ENCODE measurements around the gene SIAE.
"Not testable (repeated sequence)": the region's sequence is repeated elsewhere in the genome, so short reads cannot be mapped to it uniquely, and the experiment has no call there.

The SIAE gene

DNA sequence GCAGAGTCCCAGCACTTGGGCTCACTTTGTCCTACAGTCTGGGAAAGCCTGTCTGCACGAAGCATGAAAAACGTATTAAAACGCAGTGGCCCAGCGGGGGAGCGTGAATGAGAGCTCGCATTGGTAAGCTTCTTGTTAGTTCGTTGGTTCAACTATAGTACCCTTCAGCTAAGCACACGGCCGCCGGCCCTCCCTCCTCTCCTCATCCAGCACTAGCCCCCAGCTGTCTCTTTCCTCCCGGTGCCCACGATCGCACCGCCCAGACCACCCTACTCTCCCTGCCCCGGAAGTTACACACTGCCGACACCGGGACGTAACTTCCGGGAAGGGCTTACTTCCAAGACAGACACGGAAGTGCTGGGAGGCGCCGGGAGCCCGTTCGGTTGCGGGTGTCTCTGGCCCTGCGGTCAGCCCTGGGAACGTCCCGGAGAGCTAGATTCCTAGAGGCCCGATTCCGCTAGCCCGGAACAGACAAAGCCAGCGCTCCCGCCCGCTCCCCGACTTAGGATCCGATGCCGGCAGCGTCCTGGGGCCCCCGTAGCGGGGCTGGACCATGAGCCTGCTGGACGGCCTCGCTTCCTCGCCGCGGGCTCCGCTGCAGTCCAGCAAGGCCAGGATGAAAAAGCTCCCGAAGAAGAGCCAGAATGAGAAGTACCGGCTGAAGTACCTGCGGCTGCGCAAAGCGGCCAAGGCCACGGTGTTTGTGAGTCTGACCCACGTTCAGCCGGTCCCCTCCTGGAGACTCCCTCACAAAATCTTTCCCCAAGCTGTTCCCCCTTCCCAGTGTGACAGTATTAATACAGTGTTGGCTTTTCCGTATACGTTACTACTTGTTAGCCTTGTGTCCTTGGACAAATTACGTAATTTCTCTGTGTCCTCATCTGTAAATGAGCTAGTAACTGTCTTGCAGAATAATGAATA is 50.7 kb downstream of the SIAE start, which contains the start of gene TBRG1:
TBRG1 (plus strand) TSS at position 334 of the 921 bp plus-strand sequence; CDS start at position 554, 220 bp downstream.
- peak; percentile 51 to 74 (median 66) for DNase-seq

DNA sequence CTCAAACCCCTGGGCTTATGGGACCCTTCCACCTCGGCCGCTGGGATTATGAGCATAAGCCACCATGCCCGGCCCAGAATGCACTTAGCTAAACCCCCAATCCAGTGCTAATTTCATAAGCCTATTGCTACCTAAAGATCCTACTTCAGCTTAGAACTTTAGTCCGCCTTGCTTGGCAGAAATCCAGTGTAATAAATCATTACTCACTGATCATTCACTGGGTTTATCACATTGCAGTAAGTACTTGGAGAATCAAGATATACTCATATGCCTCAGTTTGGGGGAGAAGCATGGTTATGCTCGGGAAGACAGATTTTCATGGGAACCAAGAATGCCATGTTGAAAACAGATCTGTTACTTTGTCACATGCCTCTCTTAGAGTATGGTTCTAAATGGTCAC is 54.7 kb downstream of the SIAE start:
- DNase-seq, result no peak

DNA sequence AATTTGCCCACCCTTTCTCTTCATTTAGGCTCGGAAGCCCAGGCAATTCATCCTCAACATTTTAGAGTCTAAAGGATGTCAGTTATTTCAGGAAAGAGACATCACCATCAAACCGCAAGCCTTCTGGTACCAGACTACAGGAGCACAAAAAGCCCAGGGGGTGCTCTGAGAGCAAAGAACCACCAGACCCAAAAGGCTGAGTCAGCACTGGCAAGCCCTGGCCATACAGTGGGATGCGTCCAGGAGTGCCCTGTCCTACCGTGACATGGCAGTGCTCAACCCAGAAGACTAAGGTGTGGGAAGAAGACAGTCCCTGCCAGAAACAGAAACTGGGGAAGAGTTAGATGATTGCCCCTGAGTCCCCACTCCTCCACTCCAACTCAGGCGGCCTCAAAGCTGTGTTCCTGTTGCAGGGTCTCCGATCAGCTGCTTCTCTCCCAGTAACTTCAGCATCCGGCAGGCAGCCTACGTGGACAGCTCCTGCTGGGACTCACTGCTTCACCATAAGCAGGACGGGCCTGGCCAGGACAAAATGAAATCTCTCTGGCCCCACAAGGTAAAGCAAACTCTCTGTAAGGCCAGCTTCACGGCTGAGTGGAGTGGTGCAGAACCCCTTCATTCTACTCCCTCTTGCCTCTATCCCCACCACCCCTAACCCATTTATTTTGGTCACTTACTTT is 60.8 kb downstream of the SIAE start:
- no peak for DNase-seq

DNA sequence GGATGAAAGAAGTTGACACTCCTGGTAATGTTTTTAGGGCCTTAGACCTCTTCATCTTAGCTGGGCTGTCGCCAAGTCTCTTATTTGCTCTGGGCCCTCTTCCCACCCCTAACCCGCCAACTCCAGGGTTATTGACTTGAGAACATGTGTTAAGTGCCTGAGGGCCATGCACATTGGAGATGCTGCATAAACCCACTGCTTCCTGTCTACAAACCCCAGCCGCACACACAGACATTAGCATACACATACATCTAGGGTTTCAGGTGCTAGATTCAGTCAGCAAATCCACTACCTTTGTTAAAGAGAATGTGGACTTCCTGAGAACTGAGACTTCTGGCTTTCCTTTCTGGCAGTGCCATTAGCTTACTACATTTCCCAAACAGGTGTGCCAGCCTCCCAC is 61.5 kb downstream of the SIAE start:
- DNase-seq, result no peak

DNA sequence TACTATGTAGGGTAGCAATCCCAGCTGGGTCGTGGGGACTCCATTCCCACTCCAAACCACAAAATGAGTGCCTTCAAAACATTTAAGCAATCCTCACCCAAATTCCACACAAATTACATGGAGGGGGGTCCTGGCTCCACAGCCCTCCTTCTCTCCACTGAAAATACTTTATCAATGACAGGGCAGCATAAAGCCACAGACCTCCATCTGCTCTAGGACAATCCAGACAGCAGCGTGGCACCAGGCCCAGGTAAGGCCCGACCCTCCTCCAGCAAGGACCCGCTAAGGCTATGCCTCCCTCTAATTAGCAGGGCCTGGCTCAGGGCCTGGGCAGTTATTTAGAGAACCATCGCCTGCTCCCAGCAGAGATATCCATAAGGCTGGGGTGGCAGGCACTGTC is 62.5 kb downstream of the SIAE start, which contains the start of gene PANX3:
PANX3 (plus strand) TSS at position 365 of the 400 bp plus-strand sequence. CDS start 129 bp downstream, outside the sequence.
- no peak for DNase-seq

DNA sequence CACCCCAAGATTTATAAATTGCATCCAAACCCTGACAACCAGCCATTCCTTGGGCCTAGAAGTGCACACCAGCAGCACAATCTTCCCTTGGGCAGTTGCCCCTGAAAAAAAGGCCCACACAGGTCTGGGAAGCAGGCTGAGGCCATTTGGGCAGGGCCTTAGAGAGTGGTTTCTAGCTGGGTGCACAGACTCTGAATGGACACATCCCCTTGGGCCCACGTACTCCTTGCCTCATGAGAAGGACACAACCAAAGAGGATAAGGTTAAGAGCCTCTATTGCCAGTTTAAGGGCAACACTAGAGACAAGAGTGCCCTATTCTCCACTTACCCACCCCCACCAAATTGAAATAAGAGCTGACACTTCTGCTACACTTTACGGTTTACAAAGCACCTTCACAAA is 63.2 kb downstream of the SIAE start:
- DNase-seq, result no peak

DNA sequence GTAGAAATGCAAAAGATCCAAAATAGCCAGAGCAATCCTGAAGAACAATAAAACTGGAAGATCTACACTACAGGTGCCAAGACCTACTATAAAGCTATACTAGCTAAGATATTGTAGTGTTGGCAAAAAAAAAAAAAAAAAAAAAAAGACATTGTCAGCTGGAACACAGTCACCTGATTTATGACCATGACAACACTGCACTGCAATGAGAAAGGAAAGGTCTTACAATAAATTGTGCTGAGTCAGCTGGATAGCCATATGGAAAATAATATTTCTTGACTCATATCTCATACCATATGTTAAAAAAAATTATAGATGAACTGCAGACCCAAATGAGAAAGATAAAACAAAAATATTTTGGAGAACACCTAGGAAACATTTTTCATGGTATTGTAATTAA is 65.4 kb downstream of the SIAE start:
- DNase-seq, result no peak

DNA sequence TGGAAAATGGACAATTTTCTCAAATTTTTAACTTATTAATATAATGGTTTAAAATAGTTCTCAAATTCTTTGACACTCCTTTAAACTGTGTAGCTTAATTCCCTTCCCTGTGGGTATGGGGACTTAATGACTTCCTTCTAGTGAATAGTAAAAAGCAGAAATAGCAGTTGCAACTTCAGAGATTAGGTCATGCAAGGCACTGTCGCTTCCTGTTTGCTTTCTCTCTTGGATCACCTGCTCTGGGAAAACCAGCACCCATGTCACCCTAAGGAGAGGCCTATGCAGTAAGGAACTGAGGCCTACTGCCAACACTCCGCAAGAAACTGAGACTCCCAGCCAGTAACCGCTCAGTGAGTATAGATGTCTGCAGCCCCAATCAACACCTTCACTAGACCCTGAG is 67.8 kb downstream of the SIAE start:
- DNase-seq, result no peak

DNA sequence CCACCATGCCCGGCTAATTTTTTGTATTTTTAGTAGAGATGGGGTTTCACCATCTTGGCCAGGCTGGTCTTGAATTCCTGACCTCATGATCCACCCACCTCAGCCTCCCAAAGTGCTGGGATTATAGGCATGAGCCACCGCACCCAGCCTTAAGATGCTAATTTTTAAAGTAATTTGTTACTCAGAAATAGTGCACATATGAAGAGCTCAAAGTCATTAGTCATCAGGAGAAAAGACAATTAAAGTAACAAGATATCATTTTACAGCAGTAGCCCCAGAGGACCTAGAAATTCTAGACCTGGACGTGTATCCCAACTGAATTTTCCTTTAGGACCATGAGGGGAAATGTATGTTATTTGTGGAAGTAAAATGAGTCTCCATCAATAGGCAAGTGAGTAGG is 70.8 kb downstream of the SIAE start:
- DNase-seq, result not testable (repeated sequence)

DNA sequence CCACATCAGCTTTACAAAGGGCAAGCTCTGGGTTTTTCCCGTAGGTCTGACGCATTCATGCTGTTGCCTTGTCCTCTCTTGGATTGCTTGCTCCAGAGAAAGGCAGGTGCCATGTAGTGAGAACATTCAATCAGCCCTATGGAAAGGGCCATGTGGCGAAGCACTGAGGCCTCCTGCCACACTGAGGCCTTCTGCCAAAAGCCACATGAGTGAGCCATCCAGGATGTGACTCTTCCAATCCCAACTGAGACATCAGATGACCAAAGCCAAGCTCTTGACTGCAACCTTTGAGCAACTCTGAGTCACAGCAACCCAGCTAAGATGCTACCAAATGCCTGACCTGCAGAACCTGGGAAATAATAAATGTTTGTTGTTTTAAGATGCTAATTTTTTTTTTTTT is 71.3 kb downstream of the SIAE start:
- DNase-seq, result no peak

DNA sequence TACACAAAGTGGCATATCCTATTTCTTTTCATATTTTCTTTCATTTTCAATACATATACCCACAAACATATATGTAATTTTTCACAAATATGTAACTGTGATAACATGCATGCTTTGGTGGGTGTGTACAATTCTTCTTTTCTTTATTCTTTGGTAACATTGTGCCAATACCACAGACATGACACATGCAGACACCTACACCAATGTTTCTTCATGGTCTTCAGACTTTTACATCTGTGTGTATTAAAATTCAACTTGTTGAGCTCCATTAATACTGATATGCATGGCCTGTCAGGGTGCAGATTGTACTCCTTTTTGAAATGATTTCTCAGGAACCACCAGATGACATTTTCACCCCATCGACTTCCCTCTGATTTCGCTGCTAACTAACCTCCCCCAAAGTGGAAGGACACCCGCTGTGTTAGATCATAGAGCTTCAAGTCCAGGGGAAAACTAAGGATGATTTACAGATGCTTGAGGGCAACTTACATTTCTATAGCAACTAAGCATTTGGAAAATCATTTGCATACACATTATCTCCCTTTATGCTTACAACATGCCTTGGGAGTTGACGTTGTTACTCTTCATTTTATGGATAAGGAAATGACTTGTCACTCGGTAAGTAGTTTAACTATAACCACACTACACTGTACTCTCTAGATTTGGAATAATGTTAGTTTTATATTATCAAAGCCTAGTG is 72.8 kb downstream of the SIAE start:
- DNase-seq, result no peak

DNA sequence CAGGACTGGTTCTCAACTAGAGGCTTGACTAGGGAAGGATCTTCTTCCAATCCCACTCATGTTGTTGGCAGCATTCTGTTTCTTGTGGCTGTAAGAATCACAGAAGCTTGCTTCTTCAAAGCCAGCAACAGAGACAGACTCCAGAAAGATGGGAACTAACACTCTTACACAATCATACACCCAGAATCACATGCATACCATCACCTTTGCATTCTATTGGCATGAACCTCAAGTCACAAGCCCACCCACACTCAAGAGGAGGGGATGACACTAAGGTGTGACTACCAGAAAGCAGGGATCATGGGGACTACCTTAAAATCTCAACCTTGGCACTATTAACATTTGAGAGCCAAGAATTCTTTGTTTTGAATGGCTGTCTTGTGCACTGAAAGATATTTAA is 75.9 kb downstream of the SIAE start:
- DNase-seq, result no peak

DNA sequence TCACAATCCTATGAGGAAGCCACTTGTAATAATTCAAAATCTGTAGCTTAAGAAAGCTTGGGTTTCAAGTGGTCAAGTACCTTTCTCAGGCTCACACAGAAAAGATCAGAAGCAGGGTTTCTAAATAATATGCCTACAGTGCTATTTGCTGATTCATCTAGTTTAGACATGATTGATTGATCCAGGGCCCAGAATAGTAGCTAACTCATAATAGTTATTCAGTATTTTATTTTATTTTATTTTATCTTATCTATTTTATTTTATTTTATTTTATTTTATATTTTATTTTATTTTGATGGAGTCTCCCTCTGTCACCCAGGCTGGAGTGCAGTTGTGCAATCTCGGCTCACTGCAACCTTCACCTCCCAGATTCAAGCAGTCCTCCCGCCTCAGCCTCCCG is 78.2 kb downstream of the SIAE start:
- DNase-seq, result no peak

DNA sequence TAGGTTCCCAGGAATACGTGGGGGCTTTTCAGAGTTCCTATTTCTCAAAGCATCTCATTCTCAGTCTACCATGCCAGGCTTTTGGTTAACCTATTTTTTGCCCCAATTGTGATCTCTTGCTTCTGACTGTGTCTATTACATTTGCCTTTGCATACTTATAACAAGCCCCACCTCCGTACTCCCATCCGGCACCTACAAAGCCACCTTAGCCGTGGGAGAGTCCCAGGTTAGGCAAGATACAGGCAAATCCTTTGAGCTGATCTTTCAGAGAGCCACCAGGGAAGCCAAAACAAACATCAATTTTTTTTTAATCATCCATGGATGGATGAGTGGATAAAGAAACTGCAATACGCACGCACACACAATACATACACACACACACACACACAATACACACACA is 80.9 kb downstream of the SIAE start:
- no peak for DNase-seq

DNA sequence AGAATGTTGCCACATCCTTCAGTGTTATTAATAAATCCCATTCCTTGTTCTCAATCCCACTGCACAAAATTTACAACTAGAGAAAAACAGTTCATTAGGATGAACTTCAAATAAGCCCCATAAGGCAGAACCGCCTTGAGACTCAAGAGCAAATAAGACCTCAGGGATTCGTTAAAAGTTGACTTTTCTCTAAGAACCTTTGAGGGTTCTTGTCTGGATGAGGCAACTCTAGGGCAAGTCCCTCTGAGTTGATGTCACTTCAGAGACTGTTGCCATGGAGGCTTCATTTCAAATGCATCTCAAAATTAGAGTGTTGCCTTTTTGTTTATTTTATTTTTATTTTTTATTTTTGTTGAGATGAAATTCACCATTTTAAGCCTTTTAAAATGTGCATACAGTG is 82.1 kb downstream of the SIAE start:
- DNase-seq, result no peak

DNA sequence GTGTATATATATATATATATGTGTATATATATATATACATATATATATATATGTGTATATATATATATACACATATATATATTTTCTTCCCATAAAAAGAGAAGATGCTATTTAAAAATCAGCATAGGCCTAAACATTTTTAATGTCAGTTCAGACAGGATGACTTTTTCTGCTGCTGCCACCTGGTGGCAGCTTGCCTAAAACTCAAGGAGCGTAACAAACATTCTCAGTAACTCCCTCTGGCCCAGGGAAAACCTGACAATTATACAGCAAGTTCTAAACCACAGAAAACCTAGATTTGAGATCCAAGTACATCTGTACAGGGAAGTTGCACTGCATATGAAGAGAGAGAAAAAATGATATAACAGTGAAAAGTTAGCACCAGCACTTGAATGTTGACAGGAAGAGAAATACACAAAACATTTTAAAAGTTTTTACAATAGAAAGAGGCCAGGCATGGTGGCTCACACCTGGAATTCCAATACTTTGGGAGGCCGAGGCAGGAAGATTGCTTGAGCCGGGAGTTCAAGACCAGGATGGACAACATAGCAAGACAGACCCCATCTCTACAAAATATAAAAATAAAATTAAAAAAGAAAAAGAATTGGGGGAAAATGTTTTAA is 87.2 kb downstream of the SIAE start:
- DNase-seq, result peak in 2 of 4 experiments; percentile 2 to 16

DNA sequence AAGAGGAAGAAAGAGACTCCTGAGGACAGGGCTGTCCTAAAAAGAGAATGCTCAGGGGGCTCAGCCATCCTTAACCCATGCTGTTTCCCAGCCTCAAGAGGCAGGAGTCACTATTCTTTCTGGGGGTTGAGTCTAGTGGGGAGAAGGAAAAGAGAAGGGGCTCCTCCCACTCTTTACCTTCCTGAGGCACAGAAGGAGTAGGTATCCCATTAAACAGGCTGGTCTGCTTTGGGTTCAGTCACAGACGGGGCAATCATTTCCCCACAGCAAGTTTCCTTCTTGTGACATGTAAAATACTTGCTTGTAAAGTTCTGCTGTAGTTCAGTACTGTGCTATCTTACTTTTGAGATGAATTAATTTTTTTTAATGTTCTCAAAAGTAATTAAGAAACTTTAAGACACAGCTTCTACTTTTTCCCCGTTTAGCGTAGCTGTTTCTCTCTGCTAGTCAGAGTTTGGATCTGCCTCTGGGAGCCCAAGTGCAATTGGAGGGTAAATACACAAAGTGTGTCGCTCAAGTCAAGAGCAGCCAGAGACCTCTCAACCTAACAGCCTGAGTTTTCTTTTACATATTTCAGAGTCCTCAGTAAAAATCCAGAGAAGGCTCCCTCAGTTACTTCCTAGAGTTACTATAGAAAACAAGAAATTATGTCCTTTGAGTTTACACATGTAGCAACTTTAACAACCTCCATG is 88.7 kb downstream of the SIAE start:
- no peak for DNase-seq

DNA sequence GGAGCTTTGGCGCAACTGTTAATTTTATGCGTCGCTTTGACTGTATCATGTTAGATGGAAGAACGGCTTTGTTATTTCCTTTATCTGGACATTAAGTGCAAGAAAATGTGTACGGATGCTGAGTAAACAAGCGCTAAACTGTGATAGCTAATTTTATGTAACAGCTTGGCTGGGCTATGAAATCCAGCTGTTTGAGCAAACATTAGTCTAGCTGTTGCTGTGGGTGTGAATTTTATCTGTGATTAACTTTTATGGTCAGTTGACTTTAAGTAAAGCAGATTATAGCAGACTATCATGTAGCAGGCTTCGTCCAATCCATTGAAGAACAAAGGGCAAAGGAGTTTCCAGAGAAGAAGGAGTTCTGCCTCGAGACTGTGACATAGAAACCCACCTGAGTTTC is 89.8 kb downstream of the SIAE start:
- no peak for DNase-seq
